VCaP (cell line): ENCODE results near the gene STAT3.
A peak's percentile ranks its signal among the peaks of the same experiment; 100 is the strongest.

Experiments used
- H3K27ac ChIP-seq: fragments of 450-650 bp; 2 replicates; pipeline ENCODE4 v1.5.1; 2017
- TF ChIP-seq, protein P1 (sequence below): fragments of 450-650 bp; conservative IDR thresholded peaks from 2 replicates; pipeline ENCODE4 v1.5.1; 2017; ENCODE audit warnings: mild to moderate bottlenecking, moderate library complexity

STAT3 gene

DNA sequence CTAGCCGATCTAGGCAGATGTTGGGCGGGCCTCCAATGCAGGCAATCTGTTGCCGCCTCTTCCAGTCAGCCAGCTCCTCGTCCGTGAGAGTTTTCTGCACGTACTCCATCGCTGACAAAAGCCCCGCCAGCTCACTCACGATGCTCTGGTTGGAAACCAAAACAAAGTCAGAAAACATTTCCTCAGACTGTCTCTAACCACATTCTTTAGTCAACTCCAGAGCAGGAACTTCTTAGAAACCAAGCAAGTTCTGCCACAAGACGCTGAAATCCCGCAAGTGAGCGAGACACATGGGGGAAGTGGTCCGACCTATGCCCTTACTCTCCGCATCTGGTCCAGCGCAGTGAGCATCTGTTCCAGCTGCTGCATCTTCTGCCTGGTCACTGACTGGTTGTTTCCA lies 50.8 kb downstream of the STAT3 start:
- no peak overlapping the region for H3K27ac ChIP-seq
- TF ChIP-seq, protein P1, sequence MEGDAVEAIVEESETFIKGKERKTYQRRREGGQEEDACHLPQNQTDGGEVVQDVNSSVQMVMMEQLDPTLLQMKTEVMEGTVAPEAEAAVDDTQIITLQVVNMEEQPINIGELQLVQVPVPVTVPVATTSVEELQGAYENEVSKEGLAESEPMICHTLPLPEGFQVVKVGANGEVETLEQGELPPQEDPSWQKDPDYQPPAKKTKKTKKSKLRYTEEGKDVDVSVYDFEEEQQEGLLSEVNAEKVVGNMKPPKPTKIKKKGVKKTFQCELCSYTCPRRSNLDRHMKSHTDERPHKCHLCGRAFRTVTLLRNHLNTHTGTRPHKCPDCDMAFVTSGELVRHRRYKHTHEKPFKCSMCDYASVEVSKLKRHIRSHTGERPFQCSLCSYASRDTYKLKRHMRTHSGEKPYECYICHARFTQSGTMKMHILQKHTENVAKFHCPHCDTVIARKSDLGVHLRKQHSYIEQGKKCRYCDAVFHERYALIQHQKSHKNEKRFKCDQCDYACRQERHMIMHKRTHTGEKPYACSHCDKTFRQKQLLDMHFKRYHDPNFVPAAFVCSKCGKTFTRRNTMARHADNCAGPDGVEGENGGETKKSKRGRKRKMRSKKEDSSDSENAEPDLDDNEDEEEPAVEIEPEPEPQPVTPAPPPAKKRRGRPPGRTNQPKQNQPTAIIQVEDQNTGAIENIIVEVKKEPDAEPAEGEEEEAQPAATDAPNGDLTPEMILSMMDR: no peak

DNA sequence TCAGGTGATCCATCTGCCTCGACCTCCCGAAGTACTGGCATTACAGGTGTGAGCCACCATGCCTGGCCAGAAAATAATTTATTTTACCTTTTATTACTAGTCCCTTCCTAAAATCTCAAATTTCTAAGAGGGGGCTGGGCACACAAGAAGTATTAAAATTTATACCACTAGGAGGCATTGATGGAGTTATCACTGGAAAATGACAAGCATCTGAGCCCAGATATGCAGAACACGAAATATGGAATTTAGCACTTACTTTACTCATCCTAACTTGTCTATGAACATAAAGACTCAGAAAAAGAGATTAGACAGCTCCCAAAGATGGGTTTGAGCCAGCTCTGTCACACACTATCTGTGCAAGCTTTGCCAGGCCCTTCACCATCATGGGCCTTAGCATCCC lies 53.6 kb downstream of the STAT3 start:
- H3K27ac ChIP-seq: no peak overlapping the region
- TF ChIP-seq, protein P1: peak; percentile 24

- TF ChIP-seq, protein P1: no peak
- no peak overlapping the region for H3K27ac ChIP-seq
Observed at GRCh38 chr17:42333053-42333452, 55.2 kb downstream of the STAT3 start.

GRCh38 chr17:42329025-42329976 lies 58.9 kb downstream of the STAT3 start:
- TF ChIP-seq, protein P1: no peak
- H3K27ac ChIP-seq: no peak overlapping the region

GRCh38 chr17:42325026-42325425 lies 63.2 kb downstream of the STAT3 start:
- TF ChIP-seq, protein P1: no peak
- no peak overlapping the region for H3K27ac ChIP-seq

GRCh38 chr17:42323268-42323773 lies 64.9 kb downstream of the STAT3 start:
- TF ChIP-seq, protein P1: no peak
- H3K27ac ChIP-seq: no peak overlapping the region

- no peak overlapping the region for H3K27ac ChIP-seq
- TF ChIP-seq, protein P1: peak; percentile 92
Observed at GRCh38 chr17:42322382-42323267, 65.6 kb downstream of the STAT3 start.
